ENCODE results near the gene KCNIP2.
A peak's percentile ranks its signal among the peaks of the same experiment; 100 is the strongest.

KCNIP2 gene

GRCh38 chr10:101839002-101839401, 4.6 kb downstream of the KCNIP2 start:
- Histone ChIP-seq H3K27me3 (ENCODE audit: control insufficient read depth in 5 of 5, insufficient read depth in 4 of 5, low read length in 5 of 5) (no peaks in the 10 kb centered on the region), H3K36me3 (ENCODE audit: control insufficient read depth in 5 of 5, insufficient read depth in 5 of 5, low read length in 5 of 5) (peaks cover 0 to 7% (median 0%) of the 10 kb centered on the region in 5 donors), H3K9me3 (ENCODE audit: control insufficient read depth in 5 of 5, low read length in 5 of 5) (no peaks in the 10 kb centered on the region), H3K27ac (ENCODE audit: low read depth, low read length) (no peak overlapping the region), H3K4me1 (ENCODE audit: control insufficient read depth in 5 of 5, insufficient read depth in 5 of 5, low read length in 5 of 5) (peaks cover 4 to 79% (median 70%) of the 10 kb centered on the region in 5 donors), H3K9ac (ENCODE audit: low read length in 5 of 5) (peak overlapping the region in 3 of 5 donors; percentile 20 to 66 (median 54)), H3K4me3 (ENCODE audit: low read depth in 1 of 5, low read length in 5 of 5) (peak overlapping the region in 4 of 5 donors; percentile 59 to 72 (median 71))

GRCh38 chr10:101838416-101838970, 5.1 kb downstream of the KCNIP2 start:
- H3K9me3 ChIP-seq (ENCODE audit: control insufficient read depth in 5 of 5, low read length in 5 of 5): no peaks in the 10 kb centered on the region
- H3K4me3 ChIP-seq (ENCODE audit: low read depth in 1 of 5, low read length in 5 of 5): peak overlapping the region in 3 of 5 donors; percentile 71 to 72 (median 71)
- H3K27ac ChIP-seq (ENCODE audit: low read depth, low read length): no peak overlapping the region

GRCh38 chr10:101837748-101838147, 5.9 kb downstream of the KCNIP2 start:
- peaks cover 8 to 91% (median 76%) of the 10 kb centered on the region in 5 donors for H3K4me1 ChIP-seq (ENCODE audit: control insufficient read depth in 5 of 5, insufficient read depth in 5 of 5, low read length in 5 of 5)
- no peaks in the 10 kb centered on the region for H3K9me3 ChIP-seq (ENCODE audit: control insufficient read depth in 5 of 5, low read length in 5 of 5)
- no peak overlapping the region for H3K4me3 ChIP-seq (ENCODE audit: low read depth in 1 of 5, low read length in 5 of 5)
- H3K36me3 ChIP-seq (ENCODE audit: control insufficient read depth in 5 of 5, insufficient read depth in 5 of 5, low read length in 5 of 5): peaks cover 0 to 7% (median 0%) of the 10 kb centered on the region in 5 donors
- peak overlapping the region in 1 of 5 donors; percentile 22 for H3K9ac ChIP-seq (ENCODE audit: low read length in 5 of 5)
- H3K27me3 ChIP-seq (ENCODE audit: control insufficient read depth in 5 of 5, insufficient read depth in 4 of 5, low read length in 5 of 5): no peaks in the 10 kb centered on the region
- H3K27ac ChIP-seq (ENCODE audit: low read depth, low read length): no peak overlapping the region

More at GRCh38 chr10:101838416-101838970, 5.1 kb downstream of the KCNIP2 start:
- Histone ChIP-seq H3K4me1 (ENCODE audit: control insufficient read depth in 5 of 5, insufficient read depth in 5 of 5, low read length in 5 of 5) (peaks cover 6 to 83% (median 74%) of the 10 kb centered on the region in 5 donors), H3K27me3 (ENCODE audit: control insufficient read depth in 5 of 5, insufficient read depth in 4 of 5, low read length in 5 of 5) (no peaks in the 10 kb centered on the region), H3K9ac (ENCODE audit: low read length in 5 of 5) (peak overlapping the region in 1 of 5 donors; percentile 38), H3K36me3 (ENCODE audit: control insufficient read depth in 5 of 5, insufficient read depth in 5 of 5, low read length in 5 of 5) (peaks cover 0 to 7% (median 0%) of the 10 kb centered on the region in 5 donors)

- Histone ChIP-seq H3K9me3 (ENCODE audit: control insufficient read depth in 5 of 5, low read length in 5 of 5) (no peaks in the 10 kb centered on the region), H3K27ac (ENCODE audit: low read depth, low read length) (peak overlapping the region; percentile 41), H3K27me3 (ENCODE audit: control insufficient read depth in 5 of 5, insufficient read depth in 4 of 5, low read length in 5 of 5) (no peaks in the 10 kb centered on the region), H3K9ac (ENCODE audit: low read length in 5 of 5) (peak overlapping the region in 2 of 5 donors; percentile 22 to 54), H3K4me1 (ENCODE audit: control insufficient read depth in 5 of 5, insufficient read depth in 5 of 5, low read length in 5 of 5) (peaks cover 13 to 91% (median 77%) of the 10 kb centered on the region in 5 donors), H3K4me3 (ENCODE audit: low read depth in 1 of 5, low read length in 5 of 5) (peak overlapping the region in 1 of 5 donors; percentile 9), H3K36me3 (ENCODE audit: control insufficient read depth in 5 of 5, insufficient read depth in 5 of 5, low read length in 5 of 5) (peaks cover 0 to 7% (median 0%) of the 10 kb centered on the region in 5 donors)
Measured at GRCh38 chr10:101835362-101835761, 8.2 kb downstream of the KCNIP2 start.

GRCh38 chr10:101834341-101834740, 9.3 kb downstream of the KCNIP2 start:
- no peak overlapping the region for H3K27ac ChIP-seq (ENCODE audit: low read depth, low read length)
- H3K9ac ChIP-seq (ENCODE audit: low read length in 5 of 5): peak overlapping the region in 3 of 5 donors; percentile 4 to 42 (median 7)
- H3K9me3 ChIP-seq (ENCODE audit: control insufficient read depth in 5 of 5, low read length in 5 of 5): no peaks in the 10 kb centered on the region
- H3K4me3 ChIP-seq (ENCODE audit: low read depth in 1 of 5, low read length in 5 of 5): no peak overlapping the region
- no peaks in the 10 kb centered on the region for H3K27me3 ChIP-seq (ENCODE audit: control insufficient read depth in 5 of 5, insufficient read depth in 4 of 5, low read length in 5 of 5)
- peaks cover 13 to 90% (median 75%) of the 10 kb centered on the region in 5 donors for H3K4me1 ChIP-seq (ENCODE audit: control insufficient read depth in 5 of 5, insufficient read depth in 5 of 5, low read length in 5 of 5)
- peaks cover 0 to 7% (median 0%) of the 10 kb centered on the region in 5 donors for H3K36me3 ChIP-seq (ENCODE audit: control insufficient read depth in 5 of 5, insufficient read depth in 5 of 5, low read length in 5 of 5)

GRCh38 chr10:101833466-101833865, 10.1 kb downstream of the KCNIP2 start:
- Histone ChIP-seq H3K4me3 (ENCODE audit: low read depth in 1 of 5, low read length in 5 of 5) (no peak overlapping the region), H3K27ac (ENCODE audit: low read depth, low read length) (no peak overlapping the region), H3K36me3 (ENCODE audit: control insufficient read depth in 5 of 5, insufficient read depth in 5 of 5, low read length in 5 of 5) (peaks cover 0 to 12% (median 1%) of the 10 kb centered on the region in 5 donors), H3K9me3 (ENCODE audit: control insufficient read depth in 5 of 5, low read length in 5 of 5) (no peaks in the 10 kb centered on the region), H3K4me1 (ENCODE audit: control insufficient read depth in 5 of 5, insufficient read depth in 5 of 5, low read length in 5 of 5) (peaks cover 8 to 81% (median 71%) of the 10 kb centered on the region in 5 donors), H3K9ac (ENCODE audit: low read length in 5 of 5) (no peak overlapping the region), H3K27me3 (ENCODE audit: control insufficient read depth in 5 of 5, insufficient read depth in 4 of 5, low read length in 5 of 5) (no peaks in the 10 kb centered on the region)

- Histone ChIP-seq H3K4me3 (ENCODE audit: low read depth in 1 of 5, low read length in 5 of 5) (peak overlapping the region in 1 of 5 donors; percentile 6), H3K9ac (ENCODE audit: low read length in 5 of 5) (peak overlapping the region in 2 of 5 donors; percentile 6 to 38), H3K9me3 (ENCODE audit: control insufficient read depth in 5 of 5, low read length in 5 of 5) (no peaks in the 10 kb centered on the region), H3K4me1 (ENCODE audit: control insufficient read depth in 5 of 5, insufficient read depth in 5 of 5, low read length in 5 of 5) (peaks cover 8 to 74% (median 71%) of the 10 kb centered on the region in 5 donors), H3K36me3 (ENCODE audit: control insufficient read depth in 5 of 5, insufficient read depth in 5 of 5, low read length in 5 of 5) (peaks cover 2 to 23% (median 13%) of the 10 kb centered on the region in 5 donors), H3K27ac (ENCODE audit: low read depth, low read length) (no peak overlapping the region), H3K27me3 (ENCODE audit: control insufficient read depth in 5 of 5, insufficient read depth in 4 of 5, low read length in 5 of 5) (no peaks in the 10 kb centered on the region)
Measured at GRCh38 chr10:101832325-101832771, 11.3 kb downstream of the KCNIP2 start.

GRCh38 chr10:101831169-101831811, 12.3 kb downstream of the KCNIP2 start:
- H3K4me3 ChIP-seq (ENCODE audit: low read depth in 1 of 5, low read length in 5 of 5): peak overlapping the region; percentile 57 to 74 (median 70)
- no peaks in the 10 kb centered on the region for H3K27me3 ChIP-seq (ENCODE audit: control insufficient read depth in 5 of 5, insufficient read depth in 4 of 5, low read length in 5 of 5)
- peaks cover 3 to 34% (median 23%) of the 10 kb centered on the region in 5 donors for H3K36me3 ChIP-seq (ENCODE audit: control insufficient read depth in 5 of 5, insufficient read depth in 5 of 5, low read length in 5 of 5)
- H3K4me1 ChIP-seq (ENCODE audit: control insufficient read depth in 5 of 5, insufficient read depth in 5 of 5, low read length in 5 of 5): peaks cover 8 to 71% (median 64%) of the 10 kb centered on the region in 5 donors
- H3K9ac ChIP-seq (ENCODE audit: low read length in 5 of 5): peak overlapping the region; percentile 4 to 71 (median 63)
- no peaks in the 10 kb centered on the region for H3K9me3 ChIP-seq (ENCODE audit: control insufficient read depth in 5 of 5, low read length in 5 of 5)
- peak overlapping the region; percentile 71 for H3K27ac ChIP-seq (ENCODE audit: low read depth, low read length)

- H3K9ac ChIP-seq (ENCODE audit: low read length in 5 of 5): peak overlapping the region; percentile 4 to 71 (median 63)
- H3K4me1 ChIP-seq (ENCODE audit: control insufficient read depth in 5 of 5, insufficient read depth in 5 of 5, low read length in 5 of 5): peaks cover 8 to 65% (median 58%) of the 10 kb centered on the region in 5 donors
- peaks cover 3 to 41% (median 31%) of the 10 kb centered on the region in 5 donors for H3K36me3 ChIP-seq (ENCODE audit: control insufficient read depth in 5 of 5, insufficient read depth in 5 of 5, low read length in 5 of 5)
- H3K9me3 ChIP-seq (ENCODE audit: control insufficient read depth in 5 of 5, low read length in 5 of 5): no peaks in the 10 kb centered on the region
- no peaks in the 10 kb centered on the region for H3K27me3 ChIP-seq (ENCODE audit: control insufficient read depth in 5 of 5, insufficient read depth in 4 of 5, low read length in 5 of 5)
- peak overlapping the region; percentile 71 for H3K27ac ChIP-seq (ENCODE audit: low read depth, low read length)
- peak overlapping the region; percentile 57 to 74 (median 70) for H3K4me3 ChIP-seq (ENCODE audit: low read depth in 1 of 5, low read length in 5 of 5)
Measured at GRCh38 chr10:101830322-101831168, 13.1 kb downstream of the KCNIP2 start.
